Fibroblast of mammary gland (primary cell): ENCODE results near the gene CYP24A1.
A peak's percentile ranks its signal among the peaks of the same experiment; 100 is the strongest.

Experiments
- DNase-seq: peaks from one replicate; pipeline ENCODE4 v3.0.0-alpha.2; 2010; ENCODE audit warnings: low read depth
- H3K4me3 ChIP-seq: 2 replicates; pipeline ENCODE4 v1.5.1; 2011; ENCODE audit warnings: low read depth, mild to moderate bottlenecking, low read length, moderate library complexity; ENCODE audit not compliant: control insufficient read depth
- TF ChIP-seq, protein P1 (sequence below): conservative IDR thresholded peaks from 2 replicates; pipeline ENCODE4 v1.5.1; 2011; ENCODE audit warnings: low read depth, low read length, inconsistent platforms; ENCODE audit not compliant: control insufficient read depth, insufficient read depth

CYP24A1 gene

DNA sequence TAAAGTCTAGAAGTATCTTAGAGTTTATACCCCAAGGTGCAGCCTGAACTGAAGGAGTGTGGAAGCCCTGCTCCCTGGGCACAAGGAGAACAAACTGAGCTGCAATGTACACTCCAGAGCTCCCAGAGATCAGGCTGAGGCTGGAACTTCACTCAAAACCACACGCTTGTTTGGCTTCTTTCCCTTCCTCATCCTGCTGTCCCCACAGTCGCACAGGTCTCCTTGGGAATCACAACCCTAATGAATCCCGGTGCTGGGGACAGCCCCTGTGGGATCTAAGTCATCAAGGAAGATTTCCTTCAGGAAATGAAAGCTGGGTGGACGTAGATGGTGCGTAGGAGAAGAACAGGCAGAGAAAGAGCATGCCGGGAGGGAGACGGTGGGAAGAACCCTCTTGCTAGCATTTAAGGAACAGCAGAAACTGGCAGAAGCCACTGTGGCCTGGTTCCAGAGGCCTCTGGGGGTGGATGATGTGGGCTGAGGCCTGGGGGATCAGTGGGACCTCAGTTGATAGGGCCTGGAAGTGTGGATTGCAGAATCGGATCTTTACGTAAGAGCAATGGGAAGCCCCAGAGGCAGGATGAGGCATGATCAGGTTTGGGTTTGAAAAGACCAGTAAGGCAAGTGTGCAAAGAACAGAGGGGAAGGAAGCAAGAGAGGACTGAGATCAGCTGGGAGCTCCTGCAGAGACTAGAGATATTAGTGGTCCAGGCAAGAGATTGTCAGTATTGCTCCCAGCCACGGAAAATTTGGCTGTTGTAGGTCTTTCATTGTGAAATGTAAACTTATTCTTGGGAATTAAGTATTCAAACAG, 21.4 kb downstream of the CYP24A1 start:
- TF ChIP-seq, protein P1, sequence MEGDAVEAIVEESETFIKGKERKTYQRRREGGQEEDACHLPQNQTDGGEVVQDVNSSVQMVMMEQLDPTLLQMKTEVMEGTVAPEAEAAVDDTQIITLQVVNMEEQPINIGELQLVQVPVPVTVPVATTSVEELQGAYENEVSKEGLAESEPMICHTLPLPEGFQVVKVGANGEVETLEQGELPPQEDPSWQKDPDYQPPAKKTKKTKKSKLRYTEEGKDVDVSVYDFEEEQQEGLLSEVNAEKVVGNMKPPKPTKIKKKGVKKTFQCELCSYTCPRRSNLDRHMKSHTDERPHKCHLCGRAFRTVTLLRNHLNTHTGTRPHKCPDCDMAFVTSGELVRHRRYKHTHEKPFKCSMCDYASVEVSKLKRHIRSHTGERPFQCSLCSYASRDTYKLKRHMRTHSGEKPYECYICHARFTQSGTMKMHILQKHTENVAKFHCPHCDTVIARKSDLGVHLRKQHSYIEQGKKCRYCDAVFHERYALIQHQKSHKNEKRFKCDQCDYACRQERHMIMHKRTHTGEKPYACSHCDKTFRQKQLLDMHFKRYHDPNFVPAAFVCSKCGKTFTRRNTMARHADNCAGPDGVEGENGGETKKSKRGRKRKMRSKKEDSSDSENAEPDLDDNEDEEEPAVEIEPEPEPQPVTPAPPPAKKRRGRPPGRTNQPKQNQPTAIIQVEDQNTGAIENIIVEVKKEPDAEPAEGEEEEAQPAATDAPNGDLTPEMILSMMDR: no peak
- H3K4me3 ChIP-seq: no peak overlapping the region
- peak; percentile 49 for DNase-seq

DNA sequence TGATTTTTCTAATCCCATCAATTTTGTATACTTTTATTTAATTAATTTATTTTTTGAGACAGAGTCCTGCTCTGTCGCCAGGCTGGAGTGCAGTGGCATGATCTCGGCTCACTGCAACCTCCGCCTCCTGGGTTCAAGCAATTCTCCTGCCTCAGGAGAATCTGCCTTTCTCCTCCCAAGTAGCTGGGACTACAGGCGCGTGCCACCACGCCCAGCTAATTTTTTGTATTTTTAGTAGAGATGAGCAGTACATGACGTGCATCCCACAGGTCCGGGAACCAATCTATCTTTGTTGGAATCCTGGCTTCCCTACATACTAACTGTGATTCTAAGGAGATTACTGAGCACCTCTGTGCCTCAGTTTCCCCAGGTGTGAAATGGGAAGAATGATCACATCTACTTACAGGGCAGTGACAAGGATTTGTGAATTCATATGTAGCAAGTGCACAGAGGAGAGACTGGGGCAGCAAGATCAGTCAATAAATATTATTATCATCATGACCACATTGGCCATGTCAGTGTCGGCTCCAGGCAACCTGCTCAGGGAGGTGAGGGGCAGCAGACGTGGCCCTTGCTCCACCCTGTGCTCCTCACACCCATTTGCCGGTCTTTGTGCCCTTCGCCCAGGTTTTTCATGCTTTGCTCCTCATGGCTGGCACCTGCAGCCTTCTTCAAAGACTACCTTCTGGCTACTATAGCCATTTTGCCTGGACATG, 22.1 kb downstream of the CYP24A1 start:
- no peak overlapping the region for H3K4me3 ChIP-seq
- TF ChIP-seq, protein P1: no peak
- no peak for DNase-seq

DNA sequence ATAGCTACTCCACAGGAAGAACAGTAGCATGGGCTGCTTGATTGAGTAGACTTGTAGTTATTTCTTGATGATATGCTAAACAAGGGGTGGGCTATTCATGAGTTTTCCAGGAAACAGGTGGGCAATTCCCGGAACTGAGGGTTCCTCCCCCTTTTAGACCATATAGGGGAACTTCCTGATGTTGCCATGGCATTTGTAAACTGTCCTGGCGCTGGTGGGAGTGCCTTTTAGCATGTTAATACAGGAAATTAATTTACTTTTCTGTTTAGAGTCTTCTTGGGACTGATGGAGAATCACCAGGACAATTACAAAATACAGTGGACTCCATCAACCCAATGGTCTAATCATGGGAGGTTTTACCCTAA, 22.7 kb downstream of the CYP24A1 start:
- TF ChIP-seq, protein P1: no peak
- no peak overlapping the region for H3K4me3 ChIP-seq
- no peak for DNase-seq

DNA sequence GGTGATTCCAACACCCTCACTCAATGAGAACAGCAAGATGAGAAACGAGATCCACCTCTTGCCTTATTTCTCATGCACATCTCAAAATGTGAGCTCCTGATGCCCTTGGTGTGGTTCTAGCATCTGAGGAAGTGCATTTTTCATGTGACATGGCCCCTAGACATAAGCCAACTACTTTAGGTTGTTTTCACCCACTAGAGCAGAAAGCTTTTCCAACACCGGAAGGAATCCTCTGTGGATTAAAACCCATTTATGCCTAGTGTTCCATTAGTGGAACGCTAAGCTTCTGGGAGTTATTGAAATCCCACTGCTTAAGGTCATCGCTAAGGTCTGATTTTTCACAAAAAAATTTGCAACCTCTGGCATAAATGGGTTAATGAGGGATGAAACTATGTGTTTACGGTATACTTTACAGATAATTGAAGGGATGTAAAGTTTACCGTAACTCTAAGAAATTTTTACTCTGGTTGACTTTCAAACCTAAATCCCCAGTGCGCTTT, 24.0 kb downstream of the CYP24A1 start:
- DNase-seq: no peak
- no peak overlapping the region for H3K4me3 ChIP-seq
- TF ChIP-seq, protein P1: no peak

DNA sequence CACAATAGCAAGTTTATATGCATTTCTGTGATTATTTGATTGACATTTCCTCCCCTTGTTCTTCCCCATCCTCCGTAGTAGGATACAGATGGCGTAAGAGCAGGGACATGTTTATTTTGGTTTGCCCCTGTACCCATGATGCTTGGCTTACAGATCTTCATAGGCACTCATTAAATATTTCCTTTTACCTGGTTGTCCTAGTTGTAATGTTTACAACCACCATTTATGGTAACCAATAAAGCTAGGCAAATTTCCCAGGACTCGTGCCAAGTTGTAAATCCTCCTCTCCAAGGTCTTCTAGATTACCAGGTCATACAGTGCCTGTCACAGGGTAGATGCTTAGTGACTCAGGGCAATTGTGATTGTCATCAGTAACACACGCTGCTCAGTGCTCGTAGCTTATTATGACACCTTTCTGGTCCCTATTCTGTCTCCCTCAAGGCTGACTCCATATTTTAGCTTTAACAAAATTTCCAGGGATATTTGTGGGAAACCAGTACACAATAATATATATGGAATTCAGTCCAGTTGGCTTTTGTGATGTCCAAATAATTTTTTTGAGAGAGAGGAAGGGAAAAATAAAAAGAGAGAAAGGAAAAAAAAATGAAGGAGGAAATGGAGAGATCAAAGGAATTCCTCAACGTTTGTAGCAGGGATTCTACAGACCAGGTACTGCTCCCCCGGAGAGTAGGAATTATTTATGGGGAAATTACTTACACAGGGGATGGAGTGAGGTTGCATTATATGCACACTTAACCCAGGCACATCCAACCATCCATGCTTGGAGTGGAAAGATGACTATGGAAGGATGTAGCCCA, 24.6 kb downstream of the CYP24A1 start:
- no peak for DNase-seq
- no peak overlapping the region for H3K4me3 ChIP-seq
- TF ChIP-seq, protein P1: no peak

DNA sequence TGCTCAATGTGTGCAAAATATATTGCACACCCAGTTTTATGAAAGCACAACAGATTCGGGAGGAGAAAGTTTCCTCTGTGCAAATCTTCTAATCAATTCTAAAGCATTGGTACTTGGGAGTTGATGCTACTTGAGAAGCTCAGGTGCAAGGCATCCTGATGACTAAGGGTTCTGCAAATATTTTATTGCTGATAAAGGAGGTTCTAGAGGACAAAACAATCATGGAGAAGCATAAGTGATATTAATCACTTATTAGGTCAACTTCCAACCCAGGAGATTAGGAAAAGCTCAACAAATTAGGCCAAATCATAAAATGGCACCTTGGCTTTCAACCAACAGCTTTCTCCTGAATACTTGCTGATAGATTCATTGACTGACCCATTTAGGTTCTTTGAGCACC, 27.1 kb downstream of the CYP24A1 start:
- DNase-seq: no peak
- TF ChIP-seq, protein P1: no peak
- no peak overlapping the region for H3K4me3 ChIP-seq
